Gastroesophageal sphincter (tissue), 4 donors: ENCODE results near the gene NBEA. TPM values are rescaled to one million over a fixed set of nuclear protein-coding genes. Genes with fewer than 3 reads are reported as not detected.

Experiments used
- ATAC-seq: fragments of 150-250 bp; one replicate; pipeline ENCODE4 v1.9.1; 2016; ENCODE audit warnings: mild to moderate bottlenecking, moderate library complexity
- H3K27ac ChIP-seq, 4 donors: fragments of 200-600 bp; sonication (generic) in 3 of 4; 1 replicate in 3 of 4; 2 replicates in 1 of 4; pipeline ENCODE4 v1.5.1; 2016 to 2019
- H3K27me3 ChIP-seq: fragments of 200-600 bp; sonication (generic); one replicate; pipeline ENCODE4 v1.5.1; 2019
- H3K36me3 ChIP-seq, 2 donors: fragments of 200-600 bp; sonication (generic); one replicate each; pipeline ENCODE4 v1.5.1; 2019; ENCODE audit warnings: control low read depth in 1 of 2
- H3K4me1 ChIP-seq, 3 donors: fragments of 200-600 bp; sonication (generic); 1 replicate in 2 of 3; 2 replicates in 1 of 3; pipeline ENCODE4 v1.5.1; 2016 to 2019; ENCODE audit warnings: control low read depth in 2 of 3
- H3K4me3 ChIP-seq, 2 donors: fragments of 200-600 bp; sonication (generic); one replicate each; pipeline ENCODE4 v1.5.1; 2019; ENCODE audit warnings: mild to moderate bottlenecking in 1 of 2, moderate library complexity in 1 of 2
- H3K9me3 ChIP-seq, 3 donors: fragments of 200-600 bp; sonication (generic); one replicate each; pipeline ENCODE4 v1.5.1; 2017 to 2019; ENCODE audit warnings: control low read depth in 2 of 3
- EP300 ChIP-seq: sonication (generic); formaldehyde crosslinking; IDR thresholded peaks from one replicate; pipeline ENCODE4 v1.6.1; 2017; ENCODE audit warnings: antibody characterized with exemption, mild to moderate bottlenecking
- POLR2A ChIP-seq, 2 donors: fragments of 450-650 bp; IDR thresholded peaks; one replicate each; pipeline ENCODE4 v1.6.1; 2017; ENCODE audit warnings: antibody characterized with exemption in 2 of 2, mild to moderate bottlenecking in 2 of 2, moderate library complexity in 1 of 2
- POLR2AphosphoS5 ChIP-seq: sonication (generic); formaldehyde crosslinking; IDR thresholded peaks from one replicate; pipeline ENCODE4 v1.6.1; 2017; ENCODE audit warnings: antibody characterized with exemption
- WGBS, 2 donors: methylation state at CpG; one replicate each; pipeline ENCODE4 v1.1.5; 2018; ENCODE audit warnings: low coverage in 1 of 2; 5-methylcytosine and 5-hydroxymethylcytosine counted together
- total RNA-seq, 4 donors: library from RNA; depleted of rRNA; stranded (reverse); fragments of >200 nt; gene quantifications; one replicate each; pipeline ENCODE4 v1.1.0, GENCODE V29; 2016
- TF ChIP-seq, protein P1 (sequence below), 4 experiments: fragments of 200-600 bp in 2 of 4; fragments of 450-650 bp in 2 of 4; sonication (generic) in 1 of 4; IDR thresholded peaks; one replicate each; pipeline ENCODE4 v1.5.1; 2017 to 2019; ENCODE audit warnings: antibody characterized with exemption in 4 of 4, mild to moderate bottlenecking in 2 of 4, moderate library complexity in 2 of 4

Gene NBEA
- total RNA-seq, 4 donors from 2014 or later, result 24.8 to 52.1 (median 35.4) TPM

DNA sequence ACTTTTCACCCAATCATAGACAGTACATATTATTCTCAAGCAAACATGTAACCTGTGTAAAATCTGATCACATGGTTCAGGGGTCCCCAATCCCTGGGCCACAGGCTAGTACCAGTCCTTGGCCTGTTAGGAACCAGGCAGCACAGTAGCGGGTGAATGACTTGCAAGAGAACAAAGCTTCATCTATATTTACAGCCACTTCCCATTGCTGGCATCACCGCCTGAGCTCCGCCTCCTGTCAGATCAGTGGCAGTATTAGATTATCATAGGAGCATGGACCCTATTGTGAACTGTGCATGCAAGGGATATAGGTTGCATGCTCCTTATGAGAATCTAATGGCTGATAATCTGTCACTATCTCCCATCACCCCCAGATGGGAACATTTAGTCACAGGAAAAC lies 401.3 kb downstream of the NBEA start:
- WGBS, 2 donors, result 98% methylated on average over 3 of the region's 3 CpGs; no CpG with 5 or more reads in 1 of the 2 donors
- ATAC-seq, result no peak

DNA sequence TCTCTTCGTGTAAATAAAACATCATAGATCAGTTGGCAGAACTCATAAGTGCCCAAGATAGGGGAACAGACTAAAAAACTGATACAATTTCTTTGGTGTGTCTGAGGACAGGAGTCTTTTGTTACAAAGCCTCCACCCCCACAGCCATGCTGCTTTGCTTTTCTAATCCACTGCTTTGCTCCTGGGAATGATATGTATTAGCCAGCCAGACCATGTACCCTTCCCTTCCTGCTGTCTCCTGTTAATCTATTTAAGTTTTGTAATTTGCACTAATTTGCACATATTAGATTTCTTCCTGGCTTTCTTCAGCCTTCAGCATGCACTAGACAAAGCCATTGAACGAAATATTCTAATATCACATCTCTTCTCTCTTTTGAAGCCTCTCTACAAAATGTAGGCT lies 403.9 kb downstream of the NBEA start:
- WGBS, 2 donors, result 78 to 100% methylated on average over 2 of the region's 2 CpGs
- ATAC-seq, result no peak
- no peaks in the 10 kb centered on the region for H3K36me3 ChIP-seq
- no peaks in the 10 kb centered on the region for H3K9me3 ChIP-seq
- H3K4me1 ChIP-seq, result peaks cover 0 to 10% (median 0%) of the 10 kb centered on the region in 3 donors
- no peak overlapping the region for H3K27ac ChIP-seq
- no peak overlapping the region for H3K4me3 ChIP-seq
- TF ChIP-seq POLR2AphosphoS5 (no peak), EP300 (no peak), POLR2A (IDR thresholded peaks at IDR 0.05) (no peak)
- TF ChIP-seq, protein P1, sequence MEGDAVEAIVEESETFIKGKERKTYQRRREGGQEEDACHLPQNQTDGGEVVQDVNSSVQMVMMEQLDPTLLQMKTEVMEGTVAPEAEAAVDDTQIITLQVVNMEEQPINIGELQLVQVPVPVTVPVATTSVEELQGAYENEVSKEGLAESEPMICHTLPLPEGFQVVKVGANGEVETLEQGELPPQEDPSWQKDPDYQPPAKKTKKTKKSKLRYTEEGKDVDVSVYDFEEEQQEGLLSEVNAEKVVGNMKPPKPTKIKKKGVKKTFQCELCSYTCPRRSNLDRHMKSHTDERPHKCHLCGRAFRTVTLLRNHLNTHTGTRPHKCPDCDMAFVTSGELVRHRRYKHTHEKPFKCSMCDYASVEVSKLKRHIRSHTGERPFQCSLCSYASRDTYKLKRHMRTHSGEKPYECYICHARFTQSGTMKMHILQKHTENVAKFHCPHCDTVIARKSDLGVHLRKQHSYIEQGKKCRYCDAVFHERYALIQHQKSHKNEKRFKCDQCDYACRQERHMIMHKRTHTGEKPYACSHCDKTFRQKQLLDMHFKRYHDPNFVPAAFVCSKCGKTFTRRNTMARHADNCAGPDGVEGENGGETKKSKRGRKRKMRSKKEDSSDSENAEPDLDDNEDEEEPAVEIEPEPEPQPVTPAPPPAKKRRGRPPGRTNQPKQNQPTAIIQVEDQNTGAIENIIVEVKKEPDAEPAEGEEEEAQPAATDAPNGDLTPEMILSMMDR (IDR thresholded peaks at IDR 0.05), result no peak
- no peaks in the 10 kb centered on the region for H3K27me3 ChIP-seq

More for the DNA sequence above, 401.3 kb downstream of the NBEA start:
- TF ChIP-seq POLR2AphosphoS5, result no peak
- no peak for TF ChIP-seq POLR2A (IDR thresholded peaks at IDR 0.05)
- no peak for TF ChIP-seq EP300
- TF ChIP-seq, protein P1 (IDR thresholded peaks at IDR 0.05), result no peak
- H3K36me3 ChIP-seq, result no peaks in the 10 kb centered on the region
- H3K9me3 ChIP-seq, result no peaks in the 10 kb centered on the region
- H3K27me3 ChIP-seq, result no peaks in the 10 kb centered on the region
- no peak overlapping the region for H3K27ac ChIP-seq
- no peak overlapping the region for H3K4me3 ChIP-seq
- H3K4me1 ChIP-seq, result no peaks in the 10 kb centered on the region

DNA sequence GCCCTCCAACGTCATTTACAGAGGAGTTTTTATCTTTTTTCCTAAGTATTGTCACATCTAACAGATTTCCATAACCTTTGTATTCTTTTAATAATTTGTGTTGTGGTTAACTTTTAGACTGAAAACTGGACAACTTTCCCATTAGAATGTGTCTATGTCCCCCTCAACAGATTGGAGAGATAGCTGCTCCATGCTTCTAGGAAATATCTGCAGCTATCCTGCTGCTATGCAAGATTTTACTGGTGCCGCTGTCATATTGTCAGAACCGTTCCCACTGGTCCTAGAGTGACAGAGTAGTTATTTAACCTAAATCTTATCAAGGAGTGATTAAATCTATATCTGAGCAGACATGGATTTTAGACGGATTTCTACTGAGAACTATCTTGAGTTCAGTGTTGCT lies 404.4 kb downstream of the NBEA start:
- ATAC-seq, result no peak
- H3K27me3 ChIP-seq, result no peaks in the 10 kb centered on the region
- H3K9me3 ChIP-seq, result no peaks in the 10 kb centered on the region
- H3K36me3 ChIP-seq, result no peaks in the 10 kb centered on the region
- TF ChIP-seq EP300 (no peak), POLR2A (IDR thresholded peaks at IDR 0.05) (no peak), POLR2AphosphoS5 (no peak)
- TF ChIP-seq, protein P1 (IDR thresholded peaks at IDR 0.05), result no peak
- peaks cover 0 to 10% (median 0%) of the 10 kb centered on the region in 3 donors for H3K4me1 ChIP-seq
- H3K27ac ChIP-seq, result no peak overlapping the region
- 74 to 95% methylated on average over 3 to 4 of the region's 4 CpGs for WGBS, 2 donors
- no peak overlapping the region for H3K4me3 ChIP-seq

DNA sequence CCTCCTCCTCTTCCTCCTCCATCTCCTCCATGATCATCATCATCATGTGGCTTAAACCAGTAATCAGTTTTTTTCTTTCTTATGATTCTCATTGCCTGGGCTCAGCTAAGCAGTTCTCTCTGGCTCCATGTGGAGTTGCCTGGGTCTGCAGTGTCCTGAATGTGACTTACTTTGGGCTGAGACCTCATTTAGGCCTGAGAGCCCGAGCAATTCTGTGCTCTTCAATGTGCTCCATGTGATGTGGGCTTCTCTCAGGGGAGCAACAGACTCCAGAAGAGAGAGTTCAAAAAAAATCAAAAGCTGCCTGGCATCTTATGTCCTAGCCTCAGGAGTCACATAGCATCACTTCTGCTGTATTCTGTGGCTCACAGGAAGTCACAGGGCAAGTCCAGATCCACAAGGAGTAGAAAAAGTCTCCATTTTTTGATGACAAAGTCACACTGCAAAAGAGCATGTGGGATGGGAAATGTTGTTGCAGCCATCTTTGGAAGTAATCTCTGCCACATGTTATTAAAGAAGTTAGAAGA lies 405.7 kb downstream of the NBEA start:
- no peak overlapping the region for H3K27ac ChIP-seq
- no peak overlapping the region for H3K4me3 ChIP-seq
- H3K36me3 ChIP-seq, result no peaks in the 10 kb centered on the region
- H3K4me1 ChIP-seq, result peaks cover 0 to 10% (median 0%) of the 10 kb centered on the region in 3 donors
- 100% methylated on average over 1 of the region's 1 CpG; no CpG with 5 or more reads in 1 of the 2 donors for WGBS, 2 donors
- H3K9me3 ChIP-seq, result no peaks in the 10 kb centered on the region
- no peak for ATAC-seq
- H3K27me3 ChIP-seq, result no peaks in the 10 kb centered on the region
- TF ChIP-seq POLR2A (IDR thresholded peaks at IDR 0.05) (no peak), EP300 (no peak), POLR2AphosphoS5 (no peak)
- TF ChIP-seq, protein P1 (IDR thresholded peaks at IDR 0.05), result no peak

DNA sequence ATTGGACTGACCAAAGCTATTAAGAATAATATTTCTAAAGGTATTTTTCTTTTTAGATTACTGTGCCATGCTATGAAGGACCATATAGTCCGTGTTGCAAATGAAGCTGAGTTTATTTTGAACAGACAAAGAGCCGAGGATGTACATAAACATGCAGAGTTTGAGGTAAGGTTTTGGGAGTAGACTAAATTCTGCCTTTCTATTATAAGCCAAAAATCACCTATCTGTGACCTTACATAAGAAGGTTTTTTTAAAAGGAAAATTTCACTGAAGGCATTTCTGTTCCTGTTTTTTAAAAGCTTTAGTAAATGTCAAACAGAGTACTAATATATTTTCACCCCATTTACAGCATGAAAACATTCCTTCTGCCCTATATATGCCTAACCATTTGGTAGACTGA lies 407.0 kb downstream of the NBEA start:
- Histone ChIP-seq H3K27ac (no peak overlapping the region), H3K4me3 (no peak overlapping the region), H3K36me3 (no peaks in the 10 kb centered on the region), H3K27me3 (no peaks in the 10 kb centered on the region), H3K9me3 (no peaks in the 10 kb centered on the region), H3K4me1 (peaks cover 0 to 10% (median 0%) of the 10 kb centered on the region in 3 donors)
- TF ChIP-seq POLR2AphosphoS5, result no peak
- TF ChIP-seq, protein P1 (IDR thresholded peaks at IDR 0.05), result no peak
- no peak for TF ChIP-seq POLR2A (IDR thresholded peaks at IDR 0.05)
- no peak for TF ChIP-seq EP300
- 87 to 93% methylated on average over 2 of the region's 2 CpGs for WGBS, 2 donors
- ATAC-seq, result no peak
